ENCODE data around the gene MARK3.

Gene MARK3

GRCh38 chr14:103521438-103521950 lies 136.3 kb downstream of the MARK3 start:
- TF ChIP-seq GABPA (IDR thresholded peaks at IDR 0.05; ENCODE audit: low read depth) = no peak
- TF ChIP-seq POLR2AphosphoS5 (IDR thresholded peaks at IDR 0.05; ENCODE audit: low read depth) = no peak
- TF ChIP-seq, protein P1, sequence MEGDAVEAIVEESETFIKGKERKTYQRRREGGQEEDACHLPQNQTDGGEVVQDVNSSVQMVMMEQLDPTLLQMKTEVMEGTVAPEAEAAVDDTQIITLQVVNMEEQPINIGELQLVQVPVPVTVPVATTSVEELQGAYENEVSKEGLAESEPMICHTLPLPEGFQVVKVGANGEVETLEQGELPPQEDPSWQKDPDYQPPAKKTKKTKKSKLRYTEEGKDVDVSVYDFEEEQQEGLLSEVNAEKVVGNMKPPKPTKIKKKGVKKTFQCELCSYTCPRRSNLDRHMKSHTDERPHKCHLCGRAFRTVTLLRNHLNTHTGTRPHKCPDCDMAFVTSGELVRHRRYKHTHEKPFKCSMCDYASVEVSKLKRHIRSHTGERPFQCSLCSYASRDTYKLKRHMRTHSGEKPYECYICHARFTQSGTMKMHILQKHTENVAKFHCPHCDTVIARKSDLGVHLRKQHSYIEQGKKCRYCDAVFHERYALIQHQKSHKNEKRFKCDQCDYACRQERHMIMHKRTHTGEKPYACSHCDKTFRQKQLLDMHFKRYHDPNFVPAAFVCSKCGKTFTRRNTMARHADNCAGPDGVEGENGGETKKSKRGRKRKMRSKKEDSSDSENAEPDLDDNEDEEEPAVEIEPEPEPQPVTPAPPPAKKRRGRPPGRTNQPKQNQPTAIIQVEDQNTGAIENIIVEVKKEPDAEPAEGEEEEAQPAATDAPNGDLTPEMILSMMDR (IDR thresholded peaks at IDR 0.05; ENCODE audit: insufficient read depth, low read length) = no peak
- TF ChIP-seq, protein P2, sequence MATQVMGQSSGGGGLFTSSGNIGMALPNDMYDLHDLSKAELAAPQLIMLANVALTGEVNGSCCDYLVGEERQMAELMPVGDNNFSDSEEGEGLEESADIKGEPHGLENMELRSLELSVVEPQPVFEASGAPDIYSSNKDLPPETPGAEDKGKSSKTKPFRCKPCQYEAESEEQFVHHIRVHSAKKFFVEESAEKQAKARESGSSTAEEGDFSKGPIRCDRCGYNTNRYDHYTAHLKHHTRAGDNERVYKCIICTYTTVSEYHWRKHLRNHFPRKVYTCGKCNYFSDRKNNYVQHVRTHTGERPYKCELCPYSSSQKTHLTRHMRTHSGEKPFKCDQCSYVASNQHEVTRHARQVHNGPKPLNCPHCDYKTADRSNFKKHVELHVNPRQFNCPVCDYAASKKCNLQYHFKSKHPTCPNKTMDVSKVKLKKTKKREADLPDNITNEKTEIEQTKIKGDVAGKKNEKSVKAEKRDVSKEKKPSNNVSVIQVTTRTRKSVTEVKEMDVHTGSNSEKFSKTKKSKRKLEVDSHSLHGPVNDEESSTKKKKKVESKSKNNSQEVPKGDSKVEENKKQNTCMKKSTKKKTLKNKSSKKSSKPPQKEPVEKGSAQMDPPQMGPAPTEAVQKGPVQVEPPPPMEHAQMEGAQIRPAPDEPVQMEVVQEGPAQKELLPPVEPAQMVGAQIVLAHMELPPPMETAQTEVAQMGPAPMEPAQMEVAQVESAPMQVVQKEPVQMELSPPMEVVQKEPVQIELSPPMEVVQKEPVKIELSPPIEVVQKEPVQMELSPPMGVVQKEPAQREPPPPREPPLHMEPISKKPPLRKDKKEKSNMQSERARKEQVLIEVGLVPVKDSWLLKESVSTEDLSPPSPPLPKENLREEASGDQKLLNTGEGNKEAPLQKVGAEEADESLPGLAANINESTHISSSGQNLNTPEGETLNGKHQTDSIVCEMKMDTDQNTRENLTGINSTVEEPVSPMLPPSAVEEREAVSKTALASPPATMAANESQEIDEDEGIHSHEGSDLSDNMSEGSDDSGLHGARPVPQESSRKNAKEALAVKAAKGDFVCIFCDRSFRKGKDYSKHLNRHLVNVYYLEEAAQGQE (IDR thresholded peaks at IDR 0.05; ENCODE audit: insufficient replicate concordance, low read depth) = no peak
- no peak for TF ChIP-seq SPI1 (IDR thresholded peaks at IDR 0.05; ENCODE audit: borderline replicate concordance, low read depth)
- peaks cover 17% of the 10 kb centered on the region for H3K27me3 ChIP-seq (ENCODE audit: insufficient read depth, poor library complexity, severe bottlenecking)
- no peak overlapping the region for H3K27ac ChIP-seq (replicated peaks)
- H3K4me3 ChIP-seq (replicated peaks; ENCODE audit: insufficient read depth, low read length) = peak overlapping the region; percentile 35
- DNase-seq (ENCODE audit: low read depth in 1 of 2, low spot score in 1 of 2) = no peak

- H3K4me3 ChIP-seq (replicated peaks; ENCODE audit: insufficient read depth, low read length) = peak overlapping the region; percentile 35
- DNase-seq (ENCODE audit: low read depth in 1 of 2, low spot score in 1 of 2) = no peak
- TF ChIP-seq, protein P2 (IDR thresholded peaks at IDR 0.05; ENCODE audit: insufficient replicate concordance, low read depth) = no peak
- TF ChIP-seq POLR2AphosphoS5 (IDR thresholded peaks at IDR 0.05; ENCODE audit: low read depth) = no peak
These were observed 136.8 kb downstream of the MARK3 start for GRCh38 chr14:103521951-103522563.

GRCh38 chr14:103522649-103523574 lies 137.7 kb downstream of the MARK3 start, which contains the start of gene CKB:
CKB (minus strand) TSS chr14:103522830; CDS start chr14:103522493, 337 bp downstream.
- H3K27ac ChIP-seq (replicated peaks) = no peak within 1 kb of the TSS
- TF ChIP-seq SPI1 (IDR thresholded peaks at IDR 0.05; ENCODE audit: borderline replicate concordance, low read depth) (no peak), POLR2AphosphoS5 (IDR thresholded peaks at IDR 0.05; ENCODE audit: low read depth) (no peak), GABPA (IDR thresholded peaks at IDR 0.05; ENCODE audit: low read depth) (no peak)
- TF ChIP-seq, protein P2 (IDR thresholded peaks at IDR 0.05; ENCODE audit: insufficient replicate concordance, low read depth) = no peak
- TF ChIP-seq, protein P1 (IDR thresholded peaks at IDR 0.05; ENCODE audit: insufficient read depth, low read length) = no peak
- peak within 1 kb of the TSS; percentile 35 for H3K4me3 ChIP-seq (replicated peaks; ENCODE audit: insufficient read depth, low read length)
- DNase-seq (ENCODE audit: low read depth in 1 of 2, low spot score in 1 of 2) = no peak
- H3K27me3 ChIP-seq (ENCODE audit: insufficient read depth, poor library complexity, severe bottlenecking) = peaks cover 17% of the 10 kb centered on the region

More at GRCh38 chr14:103521951-103522563, 136.8 kb downstream of the MARK3 start:
- H3K27ac ChIP-seq (replicated peaks) = no peak overlapping the region
- H3K27me3 ChIP-seq (ENCODE audit: insufficient read depth, poor library complexity, severe bottlenecking) = peaks cover 17% of the 10 kb centered on the region

Measured in HL-60 (cell line).